Tibial nerve (tissue), 4 donors: Measurements from ENCODE around the gene FAM78A. TPM values are rescaled to one million over a fixed set of nuclear protein-coding genes. Genes with fewer than 3 reads are reported as not detected.

Experiments used
- DNase-seq, 2 donors: peaks; one replicate each; pipeline ENCODE4 v3.0.0-alpha.2; 2019; ENCODE audit warnings: low spot score in 2 of 2
- H3K27ac ChIP-seq, 4 donors: fragments of 200-600 bp; sonication (generic) in 3 of 4; one replicate each; pipeline ENCODE4 v1.5.1; 2017 to 2019; ENCODE audit warnings: mild to moderate bottlenecking in 1 of 4
- H3K27me3 ChIP-seq, 2 donors: fragments of 200-600 bp; sonication (generic) in 1 of 2; one replicate each; pipeline versions ENCODE4 v1.5.1 to v1.6.0; 2017 to 2019
- H3K36me3 ChIP-seq, 3 donors: fragments of 200-600 bp; sonication (generic); one replicate each; pipeline ENCODE4 v1.5.1; 2018 to 2019
- H3K4me1 ChIP-seq, 4 donors: fragments of 200-600 bp; sonication (generic) in 3 of 4; one replicate each; pipeline ENCODE4 v1.5.1; 2017 to 2019
- H3K4me3 ChIP-seq, 4 donors: fragments of 200-600 bp; sonication (generic) in 3 of 4; one replicate each; pipeline ENCODE4 v1.5.1; 2017 to 2019; ENCODE audit warnings: mild to moderate bottlenecking in 1 of 4, moderate library complexity in 1 of 4
- H3K9me3 ChIP-seq, 4 donors: fragments of 200-600 bp; sonication (generic) in 3 of 4; one replicate each; pipeline ENCODE4 v1.5.1; 2017 to 2019
- EP300 ChIP-seq, 2 donors: sonication (generic); formaldehyde crosslinking; IDR thresholded peaks; one replicate each; pipeline ENCODE4 v1.6.1; 2017; ENCODE audit warnings: antibody characterized with exemption in 2 of 2, mild to moderate bottlenecking in 1 of 2
- POLR2A ChIP-seq, 2 donors: fragments of 450-650 bp; IDR thresholded peaks; one replicate each; pipeline ENCODE4 v1.6.1; 2017; ENCODE audit warnings: antibody characterized with exemption in 2 of 2, mild to moderate bottlenecking in 2 of 2, moderate library complexity in 2 of 2
- WGBS, 2 donors: methylation state at CpG; one replicate each; pipeline ENCODE4 v1.1.5; 2018; 5-methylcytosine and 5-hydroxymethylcytosine counted together
- total RNA-seq, 4 donors: library from RNA; depleted of rRNA; stranded (reverse); fragments of >200 nt; gene quantifications; one replicate each; pipeline ENCODE4 v1.1.0, GENCODE V29; 2016
- TF ChIP-seq, protein P1 (sequence below), 5 experiments: fragments of 200-600 bp in 3 of 5; fragments of 450-650 bp in 2 of 5; sonication (generic) in 3 of 5; IDR thresholded peaks; one replicate each; pipeline ENCODE4 v1.5.1; 2016 to 2019; ENCODE audit warnings: antibody characterized with exemption in 5 of 5, mild to moderate bottlenecking in 3 of 5, moderate library complexity in 2 of 5

FAM78A gene
- total RNA-seq, 4 donors from 2014 or later = 2.5 to 4.8 (median 4.2) TPM

DNA sequence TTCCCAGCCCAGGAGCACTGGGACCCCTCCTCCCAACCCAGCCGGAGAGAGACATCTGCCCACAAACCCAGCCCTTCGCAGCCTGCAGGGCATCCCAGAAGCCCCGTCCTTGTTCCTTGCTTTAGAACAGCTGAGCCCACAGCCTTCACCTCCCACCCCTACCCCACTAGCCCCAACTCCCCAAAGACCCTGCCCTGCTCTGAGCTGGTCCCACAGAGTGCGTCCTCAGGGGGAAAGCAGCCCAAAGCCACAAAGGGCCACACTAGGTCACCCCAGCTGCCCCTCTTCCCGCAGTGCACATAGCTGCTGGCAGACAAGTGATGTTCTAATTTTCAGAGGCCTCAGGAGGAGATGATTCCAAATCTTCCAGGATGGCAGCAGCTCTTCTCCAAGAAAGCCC, 22.0 kb upstream of the FAM78A start:
- Histone ChIP-seq H3K4me3 (no peak overlapping the region), H3K36me3 (peaks cover 0 to 6% (median 0%) of the 10 kb centered on the region in 3 donors), H3K9me3 (no peaks in the 10 kb centered on the region), H3K27me3 (no peaks in the 10 kb centered on the region), H3K27ac (no peak overlapping the region), H3K4me1 (no peaks in the 10 kb centered on the region)
- WGBS, 2 donors = 51 to 79% methylated on average over 5 of the region's 5 CpGs
- no peak for DNase-seq
- TF ChIP-seq, protein P1, sequence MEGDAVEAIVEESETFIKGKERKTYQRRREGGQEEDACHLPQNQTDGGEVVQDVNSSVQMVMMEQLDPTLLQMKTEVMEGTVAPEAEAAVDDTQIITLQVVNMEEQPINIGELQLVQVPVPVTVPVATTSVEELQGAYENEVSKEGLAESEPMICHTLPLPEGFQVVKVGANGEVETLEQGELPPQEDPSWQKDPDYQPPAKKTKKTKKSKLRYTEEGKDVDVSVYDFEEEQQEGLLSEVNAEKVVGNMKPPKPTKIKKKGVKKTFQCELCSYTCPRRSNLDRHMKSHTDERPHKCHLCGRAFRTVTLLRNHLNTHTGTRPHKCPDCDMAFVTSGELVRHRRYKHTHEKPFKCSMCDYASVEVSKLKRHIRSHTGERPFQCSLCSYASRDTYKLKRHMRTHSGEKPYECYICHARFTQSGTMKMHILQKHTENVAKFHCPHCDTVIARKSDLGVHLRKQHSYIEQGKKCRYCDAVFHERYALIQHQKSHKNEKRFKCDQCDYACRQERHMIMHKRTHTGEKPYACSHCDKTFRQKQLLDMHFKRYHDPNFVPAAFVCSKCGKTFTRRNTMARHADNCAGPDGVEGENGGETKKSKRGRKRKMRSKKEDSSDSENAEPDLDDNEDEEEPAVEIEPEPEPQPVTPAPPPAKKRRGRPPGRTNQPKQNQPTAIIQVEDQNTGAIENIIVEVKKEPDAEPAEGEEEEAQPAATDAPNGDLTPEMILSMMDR (IDR thresholded peaks at IDR 0.05) = no peak
- no peak for TF ChIP-seq POLR2A (IDR thresholded peaks at IDR 0.05)
- TF ChIP-seq EP300 (IDR thresholded peaks at IDR 0.05) = no peak

DNA sequence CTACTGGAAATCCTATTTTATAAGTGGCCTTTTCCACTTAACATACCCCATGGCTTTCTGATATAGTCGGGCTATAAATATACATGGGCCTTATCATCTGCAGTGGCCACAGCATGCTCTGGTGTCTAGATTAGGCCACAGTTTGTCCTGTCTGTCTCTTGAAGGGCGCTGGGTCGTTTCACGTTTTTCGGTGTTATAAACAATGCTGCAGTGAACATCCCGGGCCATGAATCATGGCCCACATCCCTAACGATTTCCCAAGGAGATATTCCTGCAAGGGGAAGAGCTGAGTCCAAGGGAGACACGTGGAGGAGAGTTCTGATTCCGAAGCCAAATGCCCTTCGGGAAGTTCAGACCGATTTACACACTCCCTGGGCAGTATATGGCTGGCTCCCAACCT, 21.6 kb upstream of the FAM78A start:
- peaks cover 0 to 6% (median 0%) of the 10 kb centered on the region in 3 donors for H3K36me3 ChIP-seq
- no peak overlapping the region for H3K27ac ChIP-seq
- H3K27me3 ChIP-seq = no peaks in the 10 kb centered on the region
- no peak overlapping the region for H3K4me3 ChIP-seq
- no peak for DNase-seq
- TF ChIP-seq, protein P1 (IDR thresholded peaks at IDR 0.05) = no peak
- no peak for TF ChIP-seq POLR2A (IDR thresholded peaks at IDR 0.05)
- TF ChIP-seq EP300 (IDR thresholded peaks at IDR 0.05) = no peak
- H3K4me1 ChIP-seq = no peaks in the 10 kb centered on the region
- 52 to 55% methylated on average over 11 of the region's 11 CpGs for WGBS, 2 donors
- no peaks in the 10 kb centered on the region for H3K9me3 ChIP-seq

DNA sequence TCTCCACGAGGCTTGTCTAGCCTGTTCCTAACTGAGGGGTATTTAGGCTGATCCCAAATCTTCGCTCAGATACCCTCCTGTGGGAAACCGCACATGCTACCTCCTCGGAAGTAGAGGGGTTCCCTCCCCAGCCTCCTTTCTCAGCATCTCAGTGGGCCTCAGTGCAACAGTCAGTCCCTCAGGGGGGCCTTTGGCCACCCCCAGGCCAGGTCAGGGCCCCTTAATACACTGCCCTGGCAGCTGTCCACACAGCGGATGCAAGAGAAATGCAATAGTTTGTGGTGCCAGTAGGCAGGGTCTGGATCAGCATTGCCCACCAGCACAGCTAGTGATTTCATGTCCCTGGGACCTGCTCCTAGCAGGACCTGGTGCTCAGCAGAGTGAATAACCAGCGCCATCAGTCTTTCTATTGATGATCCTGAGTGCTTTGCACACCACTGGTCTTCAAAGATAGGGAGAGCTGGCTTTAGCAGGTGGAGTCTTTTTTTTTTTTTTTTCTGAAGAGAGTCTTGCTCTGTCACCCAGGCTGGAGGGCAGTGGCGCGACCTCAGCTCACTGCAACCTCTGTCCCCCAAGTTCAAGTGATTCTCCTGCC, 20.7 kb upstream of the FAM78A start:
- Histone ChIP-seq H3K27ac (no peak overlapping the region), H3K9me3 (no peaks in the 10 kb centered on the region), H3K4me1 (no peaks in the 10 kb centered on the region), H3K4me3 (no peak overlapping the region), H3K27me3 (no peaks in the 10 kb centered on the region), H3K36me3 (peaks cover 0 to 6% (median 0%) of the 10 kb centered on the region in 3 donors)
- DNase-seq = no peak
- 81 to 89% methylated on average over 8 of the region's 8 CpGs for WGBS, 2 donors
- TF ChIP-seq EP300 (IDR thresholded peaks at IDR 0.05) = no peak
- TF ChIP-seq, protein P1 (IDR thresholded peaks at IDR 0.05) = no peak
- no peak for TF ChIP-seq POLR2A (IDR thresholded peaks at IDR 0.05)

DNA sequence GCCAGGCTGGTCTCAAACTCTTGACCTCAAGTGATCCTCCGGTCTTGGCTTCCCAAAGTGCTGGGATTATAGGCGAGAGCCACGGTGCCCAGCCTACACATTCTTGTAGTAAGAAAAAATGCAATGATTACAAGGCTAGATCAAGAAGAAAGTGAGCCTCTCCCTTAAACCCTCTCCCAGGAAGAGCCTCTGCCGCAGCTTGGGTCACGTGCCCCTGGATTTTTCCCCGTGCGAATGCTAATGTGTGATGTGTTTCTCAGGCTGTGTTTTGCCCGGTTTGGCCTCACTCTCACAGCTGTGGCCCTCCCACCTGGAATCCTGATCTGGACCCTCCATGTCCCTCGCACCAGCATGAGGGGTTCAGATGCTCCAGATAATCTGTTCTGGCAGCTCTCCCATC, 20.1 kb upstream of the FAM78A start:
- WGBS, 2 donors = 61 to 66% methylated on average over 9 of the region's 9 CpGs
- H3K36me3 ChIP-seq = peaks cover 0 to 6% (median 0%) of the 10 kb centered on the region in 3 donors
- no peak overlapping the region for H3K27ac ChIP-seq
- DNase-seq = no peak
- no peak overlapping the region for H3K4me3 ChIP-seq
- no peaks in the 10 kb centered on the region for H3K9me3 ChIP-seq
- H3K27me3 ChIP-seq = no peaks in the 10 kb centered on the region
- H3K4me1 ChIP-seq = no peaks in the 10 kb centered on the region
- TF ChIP-seq, protein P1 (IDR thresholded peaks at IDR 0.05) = no peak
- TF ChIP-seq EP300 (IDR thresholded peaks at IDR 0.05) = no peak
- no peak for TF ChIP-seq POLR2A (IDR thresholded peaks at IDR 0.05)

DNA sequence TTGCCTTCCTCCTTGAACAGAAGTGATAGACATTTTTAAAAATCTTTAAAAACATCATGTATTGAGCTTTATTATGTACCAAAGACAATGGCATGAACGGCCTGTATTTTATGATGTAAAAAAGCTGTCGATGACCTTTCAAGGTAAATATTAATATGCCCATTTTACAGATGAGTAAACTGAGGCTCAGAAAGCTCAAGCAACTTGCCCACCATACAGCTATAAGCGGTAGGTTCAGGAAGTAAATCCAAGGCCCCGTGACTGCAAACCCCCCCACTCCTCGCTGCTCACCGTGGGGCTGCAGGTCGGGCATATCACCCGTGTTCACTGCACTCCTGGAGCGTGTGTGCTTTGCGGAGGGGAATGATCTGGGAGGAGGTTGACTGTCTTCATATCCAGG, 16.6 kb upstream of the FAM78A start:
- DNase-seq = no peak
- H3K27me3 ChIP-seq = no peaks in the 10 kb centered on the region
- H3K9me3 ChIP-seq = no peaks in the 10 kb centered on the region
- peaks cover 0 to 15% (median 0%) of the 10 kb centered on the region in 4 donors for H3K4me1 ChIP-seq
- WGBS, 2 donors = 93 to 97% methylated on average over 10 of the region's 10 CpGs
- no peak overlapping the region for H3K27ac ChIP-seq
- peaks cover 0 to 6% (median 0%) of the 10 kb centered on the region in 3 donors for H3K36me3 ChIP-seq
- H3K4me3 ChIP-seq = no peak overlapping the region
- TF ChIP-seq POLR2A (IDR thresholded peaks at IDR 0.05) (no peak), EP300 (IDR thresholded peaks at IDR 0.05) (no peak)
- TF ChIP-seq, protein P1 (IDR thresholded peaks at IDR 0.05) = no peak
